SK-N-SH (cell line): ENCODE data around the gene PHEX. TPM values are rescaled to one million over a fixed set of nuclear protein-coding genes. Genes with fewer than 3 reads are reported as not detected.

Experiments used
- CTCF ChIA-PET: fragments of 300-600, 350-600 bp; formaldehyde crosslinking; extraction: SDS; loops from one replicate; lab custom pipeline; 2021; lab: Yijun Ruan, JAX
- POLR2A ChIA-PET: fragments of 350-600 bp; sonication (Branson Sonifier 250); formaldehyde crosslinking; extraction: SDS; loops from one replicate; lab custom pipeline; 2020; ENCODE audit warnings: antibody characterized with exemption, inconsistent platforms; lab: Yijun Ruan, JAX
- DNase-seq: peaks from one replicate; pipeline ENCODE4 v3.0.0; 2012
- H2AFZ ChIP-seq: fragments of 200-600 bp; sonication (generic); 2 replicates; pipeline ENCODE4 v1.8.1; 2016; ENCODE audit warnings: antibody characterized with exemption, mild to moderate bottlenecking, low read depth
- H3F3A ChIP-seq: fragments of 200-600 bp; sonication (generic); replicated peaks from 2 replicates; pipeline ENCODE3; 2016; ENCODE audit warnings: antibody characterized with exemption, mild to moderate bottlenecking; ENCODE audit not compliant: insufficient read depth
- H3K27ac ChIP-seq, 2 experiments: fragments of 200-500 bp in 1 of 2; fragments of 200-600 bp in 1 of 2; sonication (Bioruptor generic) in 1 of 2; sonication (generic), shearing (Covaris generic) in 1 of 2; 2 replicates each; pipeline versions ENCODE4 v1.5.1 to v1.6.1; 2014 to 2016; ENCODE audit warnings: low read depth in 2 of 2, inconsistent platforms in 1 of 2, low read length in 1 of 2, mild to moderate bottlenecking in 1 of 2, mixed read lengths in 1 of 2
- H3K27me3 ChIP-seq: fragments of 200-600 bp; sonication (generic), shearing (Covaris generic); 2 replicates; pipeline ENCODE4 v1.6.1; 2016; ENCODE audit warnings: mixed run types; ENCODE audit not compliant: insufficient read depth
- H3K36me3 ChIP-seq, 2 experiments: fragments of 200-500 bp in 1 of 2; fragments of 200-600 bp in 1 of 2; sonication (Bioruptor generic) in 1 of 2; sonication (generic) in 1 of 2; replicated peaks in 1 of 2; 2 replicates each; pipeline versions ENCODE3 to v1.5.1; 2014 to 2016; ENCODE audit warnings: low read length in 1 of 2, mild to moderate bottlenecking in 1 of 2; ENCODE audit not compliant: insufficient read depth in 2 of 2, control insufficient read depth in 1 of 2
- H3K4me1 ChIP-seq, 2 experiments: fragments of 200-500 bp in 1 of 2; fragments of 200-600 bp in 1 of 2; sonication (Bioruptor generic) in 1 of 2; sonication (generic), shearing (Covaris generic) in 1 of 2; 2 replicates each; pipeline versions ENCODE4 v1.5.1 to v1.6.1; 2014 to 2016; ENCODE audit warnings: low read depth in 1 of 2, low read length in 1 of 2, mixed run types in 1 of 2; ENCODE audit not compliant: insufficient read depth in 2 of 2, control insufficient read depth in 1 of 2
- H3K4me2 ChIP-seq: fragments of 200-600 bp; sonication (generic), shearing (Covaris generic); 2 replicates; pipeline ENCODE4 v1.6.1; 2017; ENCODE audit warnings: mixed run types
- H3K4me3 ChIP-seq, 2 experiments: fragments of 200-500 bp in 1 of 2; fragments of 200-600 bp in 1 of 2; sonication (Bioruptor generic) in 1 of 2; sonication (generic), shearing (Covaris generic) in 1 of 2; 2 replicates each; pipeline versions ENCODE4 v1.5.1 to v1.8.1; 2014 to 2016; ENCODE audit warnings: low read depth in 2 of 2, inconsistent platforms in 1 of 2, low read length in 1 of 2, mild to moderate bottlenecking in 1 of 2, mixed read lengths in 1 of 2, moderate library complexity in 1 of 2
- H3K79me2 ChIP-seq: fragments of 200-600 bp; sonication (generic); 2 replicates; pipeline ENCODE4 v1.8.1; 2017; ENCODE audit warnings: mild to moderate bottlenecking; ENCODE audit not compliant: insufficient read depth
- H3K9ac ChIP-seq: fragments of 200-600 bp; sonication (generic); 2 replicates; pipeline ENCODE4 v1.6.1; 2017; ENCODE audit warnings: mixed run types
- H3K9me2 ChIP-seq: fragments of 200-600 bp; sonication (generic); 2 replicates; pipeline ENCODE4 v1.6.1; 2017; ENCODE audit warnings: mixed run types
- H3K9me3 ChIP-seq: fragments of 200-600 bp; sonication (generic); 2 replicates; pipeline ENCODE4 v1.6.1; 2017; ENCODE audit warnings: mixed run types, mild to moderate bottlenecking, moderate library complexity
- H4K20me1 ChIP-seq: fragments of 200-600 bp; sonication (generic); 2 replicates; pipeline ENCODE4 v1.6.1; 2017; ENCODE audit warnings: mild to moderate bottlenecking, mixed run types; ENCODE audit not compliant: insufficient read depth
- CHD2 ChIP-seq: fragments of 150-350 bp; IDR thresholded peaks from 2 replicates; pipeline ENCODE4 v1.6.1; 2018; ENCODE audit warnings: low read length; ENCODE audit not compliant: partially characterized antibody
- EP300 ChIP-seq, 2 experiments: IDR thresholded peaks; 2 replicates each; pipeline versions ENCODE4 v1.4.0 to v1.6.1; 2012; ENCODE audit warnings: borderline replicate concordance in 1 of 2, low read depth in 1 of 2, low read length in 1 of 2
- EZH2phosphoT487 ChIP-seq: fragments of 200-600 bp; sonication (generic); IDR thresholded peaks from 2 replicates; pipeline ENCODE4 v1.6.1; 2017; ENCODE audit warnings: low read depth, mixed run types, mild to moderate bottlenecking, antibody characterized with exemption, moderate library complexity, borderline replicate concordance
- FOSL2 ChIP-seq: IDR thresholded peaks from 2 replicates; pipeline ENCODE4 v1.4.0; 2012; ENCODE audit warnings: low read depth, mild to moderate bottlenecking, moderate library complexity, borderline replicate concordance
- FOXM1 ChIP-seq: IDR thresholded peaks from 2 replicates; pipeline ENCODE4 v1.4.0; 2012; ENCODE audit warnings: low read depth, mild to moderate bottlenecking
- GATA2 ChIP-seq: sonication (generic); formaldehyde crosslinking; IDR thresholded peaks from 2 replicates; pipeline ENCODE4 v1.5.0; 2020; ENCODE audit warnings: mild to moderate bottlenecking, missing genetic modification reagents
- JUND ChIP-seq: IDR thresholded peaks from 2 replicates; pipeline ENCODE4 v1.4.0; 2012
- MEF2A ChIP-seq: IDR thresholded peaks from 2 replicates; pipeline ENCODE4 v1.4.0; 2012; ENCODE audit warnings: low read depth, borderline replicate concordance
- NFIC ChIP-seq: IDR thresholded peaks from 2 replicates; pipeline ENCODE4 v1.4.0; 2012; ENCODE audit warnings: borderline replicate concordance
- NRF1 ChIP-seq: IDR thresholded peaks from 2 replicates; pipeline ENCODE4 v1.6.1; 2012; ENCODE audit warnings: low read depth, mild to moderate bottlenecking, low read length
- RCOR1 ChIP-seq: fragments of 150-350 bp; IDR thresholded peaks from 2 replicates; pipeline ENCODE4 v1.6.1; 2017; ENCODE audit warnings: antibody characterized with exemption, low read length
- REST ChIP-seq: IDR thresholded peaks from 2 replicates; pipeline ENCODE4 v1.6.1; 2012; ENCODE audit warnings: mild to moderate bottlenecking, low read depth, low read length, moderate library complexity
- RXRA ChIP-seq: IDR thresholded peaks from 2 replicates; pipeline ENCODE4 v1.4.0; 2012; ENCODE audit warnings: low read depth, mild to moderate bottlenecking, borderline replicate concordance
- SIN3A ChIP-seq: IDR thresholded peaks from 2 replicates; pipeline ENCODE4 v1.6.1; 2012; ENCODE audit warnings: low read depth, mild to moderate bottlenecking, low read length, moderate library complexity, borderline replicate concordance
- TAF1 ChIP-seq: IDR thresholded peaks from 2 replicates; pipeline ENCODE4 v1.6.1; 2012; ENCODE audit warnings: low read depth, mild to moderate bottlenecking, low read length, moderate library complexity, borderline replicate concordance
- TCF12 ChIP-seq: IDR thresholded peaks from 2 replicates; pipeline ENCODE4 v1.4.0; 2012
- YY1 ChIP-seq: IDR thresholded peaks from 2 replicates; pipeline ENCODE4 v1.4.0; 2012; ENCODE audit warnings: low read depth, mild to moderate bottlenecking
- WGBS: methylation state at CpG from one replicate; pipeline ENCODE4 v1.1.6; 2017; ENCODE audit warnings: low lambda C conversion rate; 5-methylcytosine and 5-hydroxymethylcytosine counted together
- polyA plus RNA-seq, 3 experiments: library from polyadenylated mRNA; depleted of rRNA; stranded (reverse); fragments of >200 nt; gene quantifications; 2 replicates each; pipeline ENCODE4 v1.2.3, GENCODE V29; 2012
- TF ChIP-seq, protein P1 (sequence below): IDR thresholded peaks from 2 replicates; pipeline ENCODE4 v1.4.0; 2012; ENCODE audit warnings: low read depth, borderline replicate concordance
- TF ChIP-seq, protein P2 (sequence below): IDR thresholded peaks from 2 replicates; pipeline ENCODE4 v1.4.0; 2012; ENCODE audit warnings: low read depth, borderline replicate concordance
- TF ChIP-seq, protein P3 (sequence below): fragments of 150-350 bp; IDR thresholded peaks from 2 replicates; pipeline ENCODE4 v1.6.1; 2017; ENCODE audit warnings: antibody characterized with exemption, low read length, low read depth, borderline replicate concordance

PHEX gene
- polyA plus RNA-seq, 1 of the 3 experiments (the other 2 are of a cell fraction): 0.35 TPM

GRCh38 chrX:22121161-22121560 is 89.0 kb downstream of the PHEX start:
- WGBS: 51% methylated on average over 3 of the region's 3 CpGs
- no peak overlapping the region for H3K4me2 ChIP-seq
- CTCF ChIA-PET: interaction anchor here (2.1 to 3.7 kb wide), 2 partner anchors 14 to 40 kb away, joined by 7 to 14 read pairs; no protein-coding TSS in a partner anchor
- H3K27me3 ChIP-seq: no peaks in the 10 kb centered on the region
- POLR2A ChIA-PET: no interaction called here
- TF ChIP-seq NRF1: no peak
- TF ChIP-seq JUND: no peak
- no peak for TF ChIP-seq RXRA
- TF ChIP-seq, all 33 proteins: peak for 0
- Histone ChIP-seq H3K9me3 (no peaks in the 10 kb centered on the region), H4K20me1 (no peaks in the 10 kb centered on the region), H3K4me3 (no peak overlapping the region), H3K4me1 (no peaks in the 10 kb centered on the region), H3K27ac (no peak overlapping the region), H2AFZ (no peak overlapping the region), H3K9ac (no peak overlapping the region), H3K79me2 (no peaks in the 10 kb centered on the region), H3F3A (peaks cover 3% of the 10 kb centered on the region), H3K9me2 (no peaks in the 10 kb centered on the region), H3K36me3 (no peaks in the 10 kb centered on the region)
- no peak for DNase-seq

DNA sequence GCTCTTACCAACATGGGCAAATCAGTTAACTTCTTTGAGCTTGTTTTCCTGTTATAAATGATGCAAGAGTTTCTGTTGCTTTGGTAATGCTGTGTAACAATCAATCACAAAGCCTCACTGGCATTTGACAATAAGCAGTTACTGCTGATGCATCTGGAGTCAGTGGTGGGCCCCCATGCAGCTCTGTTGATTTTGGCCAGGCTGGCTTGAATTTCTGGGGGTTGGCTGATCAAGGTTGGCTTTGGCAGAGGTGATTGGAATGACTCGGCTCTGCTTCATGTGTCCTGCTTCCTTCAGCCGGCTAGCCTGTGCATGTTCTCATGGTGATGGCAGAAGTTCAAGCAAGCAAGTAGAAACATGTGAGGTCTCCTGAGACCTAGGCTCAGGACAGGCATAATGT is 90.4 kb downstream of the PHEX start:
- Histone ChIP-seq H3K27me3 (no peaks in the 10 kb centered on the region), H3K4me2 (no peak overlapping the region), H2AFZ (no peak overlapping the region), H3K9ac (no peak overlapping the region), H3K9me2 (no peaks in the 10 kb centered on the region), H3K79me2 (no peaks in the 10 kb centered on the region), H3K4me3 (no peak overlapping the region), H4K20me1 (no peaks in the 10 kb centered on the region), H3K4me1 (no peaks in the 10 kb centered on the region), H3K36me3 (no peaks in the 10 kb centered on the region), H3K27ac (peak overlapping the region in 1 of 2 experiments; percentile 76; a peak in 2 of 4 replicates), H3F3A (peaks cover 3% of the 10 kb centered on the region), H3K9me3 (no peaks in the 10 kb centered on the region)
- POLR2A ChIA-PET: no interaction called here
- no peak for DNase-seq
- WGBS: 0% methylated on average over 1 of the region's 2 CpGs
- CTCF ChIA-PET: interaction anchor here (1.0 to 3.7 kb wide), 2 partner anchors 11 to 13 kb away, joined by 3 to 14 read pairs; no protein-coding TSS in a partner anchor
- TF ChIP-seq NRF1: no peak
- no peak for TF ChIP-seq CHD2
- no peak for TF ChIP-seq GATA2 (CRISPR knock-in tag)
- TF ChIP-seq, protein P1, sequence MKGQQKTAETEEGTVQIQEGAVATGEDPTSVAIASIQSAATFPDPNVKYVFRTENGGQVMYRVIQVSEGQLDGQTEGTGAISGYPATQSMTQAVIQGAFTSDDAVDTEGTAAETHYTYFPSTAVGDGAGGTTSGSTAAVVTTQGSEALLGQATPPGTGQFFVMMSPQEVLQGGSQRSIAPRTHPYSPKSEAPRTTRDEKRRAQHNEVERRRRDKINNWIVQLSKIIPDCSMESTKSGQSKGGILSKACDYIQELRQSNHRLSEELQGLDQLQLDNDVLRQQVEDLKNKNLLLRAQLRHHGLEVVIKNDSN: no peak
- TF ChIP-seq, protein P2, sequence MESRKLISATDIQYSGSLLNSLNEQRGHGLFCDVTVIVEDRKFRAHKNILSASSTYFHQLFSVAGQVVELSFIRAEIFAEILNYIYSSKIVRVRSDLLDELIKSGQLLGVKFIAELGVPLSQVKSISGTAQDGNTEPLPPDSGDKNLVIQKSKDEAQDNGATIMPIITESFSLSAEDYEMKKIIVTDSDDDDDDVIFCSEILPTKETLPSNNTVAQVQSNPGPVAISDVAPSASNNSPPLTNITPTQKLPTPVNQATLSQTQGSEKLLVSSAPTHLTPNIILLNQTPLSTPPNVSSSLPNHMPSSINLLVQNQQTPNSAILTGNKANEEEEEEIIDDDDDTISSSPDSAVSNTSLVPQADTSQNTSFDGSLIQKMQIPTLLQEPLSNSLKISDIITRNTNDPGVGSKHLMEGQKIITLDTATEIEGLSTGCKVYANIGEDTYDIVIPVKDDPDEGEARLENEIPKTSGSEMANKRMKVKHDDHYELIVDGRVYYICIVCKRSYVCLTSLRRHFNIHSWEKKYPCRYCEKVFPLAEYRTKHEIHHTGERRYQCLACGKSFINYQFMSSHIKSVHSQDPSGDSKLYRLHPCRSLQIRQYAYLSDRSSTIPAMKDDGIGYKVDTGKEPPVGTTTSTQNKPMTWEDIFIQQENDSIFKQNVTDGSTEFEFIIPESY: no peak
- TF ChIP-seq EP300 (IDR thresholded peaks at IDR 0.05; ENCODE audit: borderline replicate concordance in 1 of 2, low read depth in 1 of 2, low read length in 1 of 2): peak in 1 of 2 experiments; percentile 71; a peak in 1 of 4 replicates
- TF ChIP-seq, protein P3, sequence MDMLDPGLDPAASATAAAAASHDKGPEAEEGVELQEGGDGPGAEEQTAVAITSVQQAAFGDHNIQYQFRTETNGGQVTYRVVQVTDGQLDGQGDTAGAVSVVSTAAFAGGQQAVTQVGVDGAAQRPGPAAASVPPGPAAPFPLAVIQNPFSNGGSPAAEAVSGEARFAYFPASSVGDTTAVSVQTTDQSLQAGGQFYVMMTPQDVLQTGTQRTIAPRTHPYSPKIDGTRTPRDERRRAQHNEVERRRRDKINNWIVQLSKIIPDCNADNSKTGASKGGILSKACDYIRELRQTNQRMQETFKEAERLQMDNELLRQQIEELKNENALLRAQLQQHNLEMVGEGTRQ: no peak
- TF ChIP-seq TAF1: no peak
- TF ChIP-seq EZH2phosphoT487: no peak
- TF ChIP-seq JUND: peak; percentile 6; the same call in 1 of the 2 replicates
- TF ChIP-seq FOXM1: no peak
- TF ChIP-seq FOSL2: peak; percentile 5; the same call in 1 of the 2 replicates
- TF ChIP-seq REST: no peak
- TF ChIP-seq NFIC: peak; percentile 89
- no peak for TF ChIP-seq SIN3A
- 0 out of 2 replicates have a peak, but pooled peaks have one; percentile 21 for TF ChIP-seq MEF2A
- no peak for TF ChIP-seq RCOR1
- peak; percentile 90 for TF ChIP-seq TCF12
- TF ChIP-seq YY1: no peak
